Activated naive CD4-positive, alpha-beta T cell treated with anti-CD3 and anti-CD28 coated beads for 36 hours (primary cell): ENCODE data around the gene TBKBP1. TPM values are rescaled to one million over a fixed set of nuclear protein-coding genes. Genes with fewer than 3 reads are reported as not detected.

Experiments
- CTCF ChIA-PET: fragments of 350-600 bp; sonication (Branson Sonifier 250); formaldehyde crosslinking; loops from one replicate; lab custom pipeline; 2021; ENCODE audit warnings: antibody characterized with exemption; lab: Charles Lee
- DNase-seq: peaks from one replicate; pipeline ENCODE4 v3.0.0-alpha.2; 2020
- H3K27ac Mint-ChIP-seq: one replicate; pipeline ENCODE4 v1.8.0; 2021; ENCODE audit warnings: mild to moderate bottlenecking, mixed read lengths
- H3K27me3 Mint-ChIP-seq: one replicate; pipeline ENCODE4 v1.8.0; 2021; ENCODE audit warnings: low read depth, mixed read lengths
- H3K36me3 Mint-ChIP-seq: one replicate; pipeline ENCODE4 v1.8.0; 2021; ENCODE audit warnings: low read depth, mixed read lengths
- H3K4me1 Mint-ChIP-seq: one replicate; pipeline ENCODE4 v1.8.0; 2021; ENCODE audit warnings: low read depth, mixed read lengths
- H3K4me3 Mint-ChIP-seq: one replicate; pipeline ENCODE4 v1.8.0; 2021; ENCODE audit warnings: mild to moderate bottlenecking, moderate library complexity, mixed read lengths
- H3K9me3 Mint-ChIP-seq: one replicate; pipeline ENCODE4 v1.8.0; 2021; ENCODE audit warnings: mixed read lengths
- intact Hi-C: fragments of 100-400 bp; cut with micrococcal nuclease; formaldehyde crosslinking; loops from one replicate; pipeline ENCODE4 v1.15.1; 2023
- total RNA-seq, 2 experiments: library from RNA; stranded (reverse); gene quantifications; one replicate each; pipeline ENCODE4 v1.2.3, GENCODE V29; 2021

TBKBP1 gene
- total RNA-seq, 2 experiments from 2014 or later: 19.5 to 19.7 TPM

DNA sequence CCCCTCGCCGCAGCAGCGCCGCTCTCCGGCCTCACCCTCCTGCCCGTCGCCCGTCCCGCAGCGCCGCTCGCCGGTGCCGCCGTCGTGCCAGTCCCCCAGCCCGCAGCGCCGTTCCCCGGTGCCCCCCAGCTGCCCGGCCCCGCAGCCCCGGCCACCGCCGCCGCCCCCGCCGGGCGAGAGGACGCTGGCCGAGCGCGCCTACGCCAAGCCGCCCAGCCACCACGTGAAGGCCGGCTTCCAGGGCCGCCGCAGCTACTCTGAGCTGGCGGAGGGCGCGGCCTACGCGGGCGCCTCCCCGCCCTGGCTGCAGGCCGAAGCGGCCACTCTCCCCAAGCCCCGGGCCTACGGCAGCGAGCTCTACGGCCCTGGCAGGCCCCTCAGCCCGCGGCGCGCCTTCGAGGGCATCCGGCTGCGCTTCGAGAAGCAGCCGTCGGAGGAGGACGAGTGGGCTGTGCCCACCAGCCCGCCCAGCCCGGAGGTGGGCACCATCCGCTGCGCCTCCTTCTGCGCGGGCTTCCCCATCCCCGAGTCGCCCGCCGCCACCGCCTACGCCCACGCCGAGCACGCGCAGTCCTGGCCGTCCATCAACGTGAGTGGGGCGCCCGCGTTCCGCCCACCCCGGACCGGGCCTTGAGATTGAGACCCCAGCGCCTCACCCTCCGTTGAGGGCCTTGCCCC lies 15.0 kb downstream of the TBKBP1 start:
- H3K4me1 Mint-ChIP-seq: peaks cover 64% of the 10 kb centered on the region
- H3K27me3 Mint-ChIP-seq: no peaks in the 10 kb centered on the region
- CTCF ChIA-PET: interaction anchor here (1.2 kb wide), 1 partner anchor 10 kb away, joined by 7 read pairs; no protein-coding TSS in a partner anchor
- peaks cover 36% of the 10 kb centered on the region for H3K36me3 Mint-ChIP-seq
- no peaks in the 10 kb centered on the region for H3K9me3 Mint-ChIP-seq
- intact Hi-C loops: no loop called here
- H3K4me3 Mint-ChIP-seq: no peak overlapping the region
- H3K27ac Mint-ChIP-seq: no peak overlapping the region
- DNase-seq: no peak

DNA sequence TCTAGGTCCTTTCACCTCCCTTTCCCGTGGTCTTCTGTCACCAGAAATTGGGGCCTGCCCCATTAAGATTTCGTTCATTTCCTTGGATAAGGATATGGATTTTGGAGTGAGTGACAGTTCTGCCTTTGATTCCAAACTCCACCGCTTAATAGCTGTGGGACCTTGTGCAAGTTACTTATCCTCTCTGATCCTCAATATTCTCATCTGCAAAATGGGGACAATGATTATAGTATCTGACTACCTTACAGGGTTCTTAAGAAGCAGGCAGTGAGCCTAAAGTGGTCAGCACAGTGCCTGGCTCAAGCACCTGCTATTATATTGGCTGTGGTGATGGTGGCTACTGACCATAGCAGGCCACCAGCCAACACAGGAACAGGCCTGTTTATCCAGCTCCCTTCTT lies 15.6 kb downstream of the TBKBP1 start:
- no peak for DNase-seq
- Mint-ChIP-seq H3K4me3 (no peak overlapping the region), H3K27me3 (no peaks in the 10 kb centered on the region), H3K9me3 (no peaks in the 10 kb centered on the region), H3K4me1 (peaks cover 59% of the 10 kb centered on the region), H3K27ac (peak overlapping the region; percentile 38), H3K36me3 (peaks cover 33% of the 10 kb centered on the region)
- CTCF ChIA-PET: interaction anchor here (1.2 to 1.4 kb wide), 3 partner anchors 9 to 24 kb away, joined by 3 to 7 read pairs (median 5); partner anchors contain the start of gene TBX21
- intact Hi-C loops: no loop called here

- DNase-seq: no peak
- H3K27ac Mint-ChIP-seq: peak overlapping the region; percentile 37
- no peak overlapping the region for H3K4me3 Mint-ChIP-seq
- peaks cover 21% of the 10 kb centered on the region for H3K36me3 Mint-ChIP-seq
- no peaks in the 10 kb centered on the region for H3K27me3 Mint-ChIP-seq
- intact Hi-C loops: no loop called here
- H3K9me3 Mint-ChIP-seq: no peaks in the 10 kb centered on the region
- CTCF ChIA-PET: no interaction called here
- peaks cover 58% of the 10 kb centered on the region for H3K4me1 Mint-ChIP-seq
These were observed 17.6 kb downstream of the TBKBP1 start for GRCh38 chr17:47711366-47712099.

DNA sequence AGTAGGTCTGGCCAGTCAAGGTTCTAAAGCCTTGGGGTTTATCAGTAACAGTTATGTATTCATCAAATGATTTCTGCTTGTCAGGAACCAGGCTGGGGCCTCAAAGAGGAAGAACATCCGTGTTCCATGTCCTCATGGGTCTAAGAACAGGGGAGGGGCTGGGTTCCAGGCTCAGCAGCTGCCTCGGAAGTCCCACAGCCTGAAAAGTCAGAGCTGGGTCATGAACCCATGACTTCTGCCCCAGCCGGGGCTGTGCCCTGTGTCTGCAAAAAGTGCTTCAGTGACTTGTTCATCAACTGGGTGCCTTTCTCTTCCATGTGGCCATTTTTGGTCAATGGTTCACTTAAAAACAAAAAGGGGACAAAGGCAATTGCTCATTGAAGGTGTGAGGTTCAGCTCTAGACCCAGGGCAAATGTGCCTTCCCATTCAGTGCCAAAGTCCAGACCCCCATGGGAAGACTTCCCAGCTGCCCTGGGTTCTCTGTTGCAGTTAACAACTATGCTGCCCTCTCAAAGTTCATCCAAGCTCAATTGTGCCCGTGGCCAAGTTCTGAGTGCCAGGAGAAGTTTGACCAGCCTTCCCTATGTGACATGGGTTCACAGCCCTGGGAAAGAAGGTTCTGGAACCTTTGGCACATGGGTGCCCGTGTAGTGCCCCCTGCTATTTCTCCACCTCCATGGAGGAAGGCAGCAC lies 18.5 kb downstream of the TBKBP1 start:
- H3K4me1 Mint-ChIP-seq: peaks cover 58% of the 10 kb centered on the region
- no peaks in the 10 kb centered on the region for H3K9me3 Mint-ChIP-seq
- H3K27ac Mint-ChIP-seq: peak overlapping the region; percentile 37
- no peaks in the 10 kb centered on the region for H3K27me3 Mint-ChIP-seq
- no peak overlapping the region for H3K4me3 Mint-ChIP-seq
- intact Hi-C loops: no loop called here
- peaks cover 20% of the 10 kb centered on the region for H3K36me3 Mint-ChIP-seq
- no peak for DNase-seq
- CTCF ChIA-PET: interaction anchor here (0.9 kb wide), 1 partner anchor 13 kb away, joined by 3 read pairs; no protein-coding TSS in a partner anchor

- no peak for DNase-seq
- CTCF ChIA-PET: interaction anchor here (1.4 to 6.4 kb wide), 3 partner anchors 8 to 63 kb away, joined by 3 to 128 read pairs (median 72); no protein-coding TSS in a partner anchor
- peaks cover 14% of the 10 kb centered on the region for H3K36me3 Mint-ChIP-seq
- peaks cover 71% of the 10 kb centered on the region for H3K4me1 Mint-ChIP-seq
- H3K9me3 Mint-ChIP-seq: no peaks in the 10 kb centered on the region
- no peaks in the 10 kb centered on the region for H3K27me3 Mint-ChIP-seq
- intact Hi-C loops: no loop called here
- no peak overlapping the region for H3K27ac Mint-ChIP-seq
- H3K4me3 Mint-ChIP-seq: no peak overlapping the region
These were observed 20.2 kb downstream of the TBKBP1 start for GRCh38 chr17:47713980-47714700.

DNA sequence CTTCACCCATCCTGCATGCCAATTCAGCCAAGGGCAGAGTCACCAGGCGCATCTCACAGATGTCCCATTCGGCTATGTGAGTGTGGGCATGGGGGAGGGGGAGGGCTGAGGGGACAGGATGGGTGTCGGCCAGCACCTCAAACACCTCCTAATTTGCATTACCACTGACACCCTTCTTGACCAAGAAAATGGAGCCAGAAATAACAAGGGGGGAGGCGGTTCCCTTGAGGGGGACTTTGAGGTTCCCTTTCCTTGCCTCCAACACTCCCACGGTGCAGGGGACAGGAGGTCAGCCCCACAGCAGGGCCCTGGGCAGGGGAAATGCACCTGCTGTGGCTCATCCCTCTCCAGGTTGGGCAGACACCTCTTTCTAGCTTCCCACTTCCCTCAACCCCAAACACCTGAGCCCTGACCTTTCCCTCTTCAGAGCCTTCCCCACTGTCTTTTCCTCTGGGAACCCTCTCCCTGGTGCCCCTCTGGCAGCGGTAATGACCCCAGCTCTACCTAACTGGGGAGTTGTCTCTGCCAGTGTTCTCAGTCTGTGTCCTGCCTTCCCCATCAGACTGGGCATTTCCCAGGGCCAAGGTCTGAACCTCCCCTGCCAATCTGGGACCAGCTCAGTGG lies 20.9 kb downstream of the TBKBP1 start:
- Mint-ChIP-seq H3K27ac (no peak overlapping the region), H3K9me3 (no peaks in the 10 kb centered on the region), H3K36me3 (peaks cover 9% of the 10 kb centered on the region), H3K4me1 (peaks cover 76% of the 10 kb centered on the region), H3K4me3 (no peak overlapping the region), H3K27me3 (no peaks in the 10 kb centered on the region)
- DNase-seq: no peak
- intact Hi-C loops: no loop called here
- CTCF ChIA-PET: interaction anchor here (1.4 to 6.4 kb wide), 4 partner anchors 9 to 64 kb away, joined by 3 to 128 read pairs (median 40); partner anchors contain the start of gene TBX21

- peak overlapping the region; percentile 100 for H3K27ac Mint-ChIP-seq
- CTCF ChIA-PET: interaction anchor here (1.4 to 6.4 kb wide), 4 partner anchors 10 to 65 kb away, joined by 3 to 128 read pairs (median 40); partner anchors contain the start of gene TBX21
- H3K4me1 Mint-ChIP-seq: peaks cover 79% of the 10 kb centered on the region
- H3K27me3 Mint-ChIP-seq: no peaks in the 10 kb centered on the region
- H3K4me3 Mint-ChIP-seq: no peak overlapping the region
- DNase-seq: no peak
- H3K36me3 Mint-ChIP-seq: peaks cover 3% of the 10 kb centered on the region
- H3K9me3 Mint-ChIP-seq: no peaks in the 10 kb centered on the region
- intact Hi-C loops: no loop called here
These were observed 21.8 kb downstream of the TBKBP1 start for GRCh38 chr17:47715669-47716325.

GRCh38 chr17:47716375-47716774 lies 22.4 kb downstream of the TBKBP1 start:
- Mint-ChIP-seq H3K9me3 (no peaks in the 10 kb centered on the region), H3K4me3 (peak overlapping the region; percentile 62), H3K27me3 (no peaks in the 10 kb centered on the region), H3K27ac (peak overlapping the region; percentile 100), H3K36me3 (peaks cover 3% of the 10 kb centered on the region), H3K4me1 (peaks cover 81% of the 10 kb centered on the region)
- CTCF ChIA-PET: interaction anchor here (2.3 to 6.4 kb wide), 3 partner anchors 11 to 17 kb away, joined by 7 to 128 read pairs (median 72); partner anchors contain the start of gene TBX21
- intact Hi-C loops: no loop called here
- DNase-seq: peak; percentile 43

DNA sequence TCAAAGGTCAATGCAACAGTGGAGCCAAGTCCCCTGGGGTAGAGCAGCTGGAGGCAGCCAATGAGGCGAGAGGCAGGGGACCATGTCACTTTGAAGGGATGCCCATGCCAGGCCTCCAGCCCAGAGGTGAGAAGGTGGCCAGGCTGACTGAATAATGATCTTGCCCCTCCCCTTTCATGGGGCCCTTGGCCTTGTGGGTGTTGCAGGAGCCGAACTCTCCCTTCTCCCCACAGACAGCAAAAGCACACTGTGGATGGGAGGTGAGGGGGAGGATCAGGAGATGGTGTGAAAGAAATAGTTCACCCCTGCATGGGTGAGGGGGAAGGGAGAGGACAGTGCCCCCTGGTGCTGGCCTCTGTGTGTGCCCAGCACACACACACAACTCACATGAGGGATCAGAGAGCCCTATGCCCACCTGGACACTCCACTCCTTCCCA lies 23.3 kb downstream of the TBKBP1 start:
- peak overlapping the region; percentile 100 for H3K27ac Mint-ChIP-seq
- H3K9me3 Mint-ChIP-seq: no peaks in the 10 kb centered on the region
- H3K36me3 Mint-ChIP-seq: no peaks in the 10 kb centered on the region
- intact Hi-C loops: loop anchor here (1.0 kb wide), 1 partner anchor 53 kb away; no protein-coding TSS in a partner anchor
- CTCF ChIA-PET: interaction anchor here (0.5 to 6.4 kb wide), 4 partner anchors 12 to 101 kb away, joined by 3 to 128 read pairs (median 54); partner anchors contain the start of gene TBX21
- peak overlapping the region; percentile 62 for H3K4me3 Mint-ChIP-seq
- peak; percentile 77 for DNase-seq
- H3K27me3 Mint-ChIP-seq: no peaks in the 10 kb centered on the region
- peaks cover 81% of the 10 kb centered on the region for H3K4me1 Mint-ChIP-seq

DNA sequence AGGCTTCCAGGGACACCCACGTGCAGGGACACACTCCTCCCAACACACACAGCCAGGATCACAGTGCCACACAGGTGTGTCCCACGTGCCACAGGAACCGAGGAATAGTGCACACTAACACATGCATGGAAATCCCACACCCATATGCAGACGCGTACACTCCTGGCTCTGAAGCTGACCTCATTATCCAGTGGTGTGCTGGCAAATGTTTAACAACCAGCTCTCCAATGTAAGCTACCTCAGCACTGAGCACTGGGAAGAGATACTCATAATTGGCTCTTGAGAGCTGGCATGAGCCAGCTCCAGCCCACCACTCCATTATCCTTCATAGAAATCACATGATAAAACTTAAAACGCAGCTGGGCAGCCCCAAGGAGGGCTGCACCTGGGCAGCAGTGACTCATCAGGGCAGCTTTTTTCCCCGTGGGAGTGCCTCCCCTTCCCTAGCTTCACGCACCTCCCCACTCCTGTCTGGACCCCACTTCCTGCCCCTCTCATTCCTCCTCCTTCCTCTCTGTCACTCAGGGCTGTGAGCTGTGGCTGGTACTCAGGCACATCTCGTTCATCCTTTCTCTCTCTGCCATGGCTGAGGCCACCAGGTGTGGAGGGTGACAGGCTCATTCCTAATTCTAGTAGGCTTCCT lies 24.1 kb downstream of the TBKBP1 start:
- Mint-ChIP-seq H3K36me3 (no peaks in the 10 kb centered on the region), H3K27me3 (no peaks in the 10 kb centered on the region), H3K4me1 (peaks cover 81% of the 10 kb centered on the region), H3K9me3 (no peaks in the 10 kb centered on the region), H3K4me3 (peak overlapping the region; percentile 62), H3K27ac (peak overlapping the region; percentile 100)
- intact Hi-C loops: loop anchor here (1.0 kb wide), 2 partner anchors 20 to 54 kb away; no protein-coding TSS in a partner anchor
- peak; percentile 64 for DNase-seq
- CTCF ChIA-PET: interaction anchor here (0.6 to 6.4 kb wide), 12 partner anchors 8 to 489 kb away, joined by 3 to 128 read pairs (median 5); partner anchors contain the start of gene TBX21
